ENCODE data around the gene AFF3.

The AFF3 gene

GRCh38 chr2:100064165-100064564 is 78.2 kb downstream of the AFF3 start:
- H3K4me3 ChIP-seq (ENCODE audit: insufficient read depth, low read depth, low read length), result no peak overlapping the region
- H3K36me3 ChIP-seq (ENCODE audit: control insufficient read depth, insufficient read depth, low read length), result no peaks in the 10 kb centered on the region
- no peak overlapping the region for H3K27ac ChIP-seq (ENCODE audit: insufficient read depth, low read depth, low read length, poor library complexity, severe bottlenecking)
- no peaks in the 10 kb centered on the region for H3K27me3 ChIP-seq (ENCODE audit: control insufficient read depth, insufficient read depth, low read length, poor library complexity, severe bottlenecking)
- no peaks in the 10 kb centered on the region for H3K9me3 ChIP-seq (ENCODE audit: control insufficient read depth, low read length)
- WGBS, 2 experiments, result 100% methylated on average over 1 of the region's 2 CpGs
- H3K4me1 ChIP-seq (ENCODE audit: control insufficient read depth, insufficient read depth, low read length), result no peaks in the 10 kb centered on the region

GRCh38 chr2:100063459-100063953 is 78.9 kb downstream of the AFF3 start:
- Histone ChIP-seq H3K27me3 (ENCODE audit: control insufficient read depth, insufficient read depth, low read length, poor library complexity, severe bottlenecking) (no peaks in the 10 kb centered on the region), H3K27ac (ENCODE audit: insufficient read depth, low read depth, low read length, poor library complexity, severe bottlenecking) (no peak overlapping the region), H3K4me3 (ENCODE audit: insufficient read depth, low read depth, low read length) (no peak overlapping the region), H3K4me1 (ENCODE audit: control insufficient read depth, insufficient read depth, low read length) (no peaks in the 10 kb centered on the region), H3K36me3 (ENCODE audit: control insufficient read depth, insufficient read depth, low read length) (no peaks in the 10 kb centered on the region), H3K9me3 (ENCODE audit: control insufficient read depth, low read length) (no peaks in the 10 kb centered on the region)
- WGBS, 2 experiments, result 70 to 73% methylated on average over 4 of the region's 5 CpGs

DNA sequence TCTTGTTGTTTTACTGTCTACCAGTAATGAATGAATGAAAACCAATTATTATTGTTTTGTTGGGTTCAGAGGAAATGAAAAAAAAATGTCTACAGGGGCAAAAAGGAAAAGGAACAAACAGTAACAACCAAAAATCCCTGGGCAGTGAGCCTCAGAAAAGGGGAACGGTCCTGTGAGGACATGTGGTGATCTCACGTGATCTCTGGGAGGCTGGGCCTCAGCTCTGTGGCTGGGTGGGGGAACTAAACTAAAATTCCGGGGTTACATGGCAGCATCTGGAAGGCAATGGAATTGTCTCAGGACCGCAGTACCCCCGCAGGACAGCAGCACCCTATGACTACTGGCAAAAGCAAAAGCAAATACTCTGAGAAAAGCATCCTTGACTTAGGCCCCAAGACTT is 80.1 kb downstream of the AFF3 start:
- no peaks in the 10 kb centered on the region for H3K9me3 ChIP-seq (ENCODE audit: control insufficient read depth, low read length)
- 93 to 100% methylated on average over 5 of the region's 5 CpGs for WGBS, 2 experiments
- H3K4me3 ChIP-seq (ENCODE audit: insufficient read depth, low read depth, low read length), result no peak overlapping the region
- H3K4me1 ChIP-seq (ENCODE audit: control insufficient read depth, insufficient read depth, low read length), result no peaks in the 10 kb centered on the region
- H3K36me3 ChIP-seq (ENCODE audit: control insufficient read depth, insufficient read depth, low read length), result no peaks in the 10 kb centered on the region
- no peaks in the 10 kb centered on the region for H3K27me3 ChIP-seq (ENCODE audit: control insufficient read depth, insufficient read depth, low read length, poor library complexity, severe bottlenecking)
- no peak overlapping the region for H3K27ac ChIP-seq (ENCODE audit: insufficient read depth, low read depth, low read length, poor library complexity, severe bottlenecking)

DNA sequence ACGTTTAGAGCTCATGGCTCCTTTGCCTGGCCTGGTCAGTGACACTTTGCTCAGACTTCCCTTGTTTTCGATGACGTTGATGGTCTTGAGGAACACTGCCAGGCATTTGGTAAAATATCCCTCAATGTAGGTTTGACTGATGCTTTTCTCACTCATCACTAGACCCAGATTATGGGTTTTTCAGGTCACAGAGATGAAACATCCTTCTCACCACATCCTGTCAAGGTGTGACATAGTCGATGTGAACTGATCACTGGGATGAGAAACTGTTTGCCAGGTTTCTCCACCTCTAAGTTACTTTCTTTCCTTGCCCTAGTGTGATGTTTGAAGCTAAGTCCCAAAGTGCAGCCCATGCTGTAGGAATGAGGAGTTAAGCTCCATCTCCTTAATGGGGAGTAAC is 81.5 kb downstream of the AFF3 start:
- H3K9me3 ChIP-seq (ENCODE audit: control insufficient read depth, low read length), result no peaks in the 10 kb centered on the region
- no peaks in the 10 kb centered on the region for H3K4me1 ChIP-seq (ENCODE audit: control insufficient read depth, insufficient read depth, low read length)
- H3K4me3 ChIP-seq (ENCODE audit: insufficient read depth, low read depth, low read length), result no peak overlapping the region
- no peaks in the 10 kb centered on the region for H3K27me3 ChIP-seq (ENCODE audit: control insufficient read depth, insufficient read depth, low read length, poor library complexity, severe bottlenecking)
- 93 to 95% methylated on average over 4 of the region's 4 CpGs for WGBS, 2 experiments
- no peaks in the 10 kb centered on the region for H3K36me3 ChIP-seq (ENCODE audit: control insufficient read depth, insufficient read depth, low read length)
- no peak overlapping the region for H3K27ac ChIP-seq (ENCODE audit: insufficient read depth, low read depth, low read length, poor library complexity, severe bottlenecking)

GRCh38 chr2:100059638-100060037 is 82.8 kb downstream of the AFF3 start:
- 92 to 95% methylated on average over 4 of the region's 4 CpGs for WGBS, 2 experiments

GRCh38 chr2:100057901-100058261 is 84.5 kb downstream of the AFF3 start:
- Histone ChIP-seq H3K9me3 (ENCODE audit: control insufficient read depth, low read length) (no peaks in the 10 kb centered on the region), H3K27ac (ENCODE audit: insufficient read depth, low read depth, low read length, poor library complexity, severe bottlenecking) (no peak overlapping the region), H3K4me3 (ENCODE audit: insufficient read depth, low read depth, low read length) (no peak overlapping the region), H3K27me3 (ENCODE audit: control insufficient read depth, insufficient read depth, low read length, poor library complexity, severe bottlenecking) (no peaks in the 10 kb centered on the region), H3K4me1 (ENCODE audit: control insufficient read depth, insufficient read depth, low read length) (peaks cover 5% of the 10 kb centered on the region), H3K36me3 (ENCODE audit: control insufficient read depth, insufficient read depth, low read length) (no peaks in the 10 kb centered on the region)

More at GRCh38 chr2:100059638-100060037, 82.8 kb downstream of the AFF3 start:
- no peaks in the 10 kb centered on the region for H3K9me3 ChIP-seq (ENCODE audit: control insufficient read depth, low read length)
- H3K27me3 ChIP-seq (ENCODE audit: control insufficient read depth, insufficient read depth, low read length, poor library complexity, severe bottlenecking), result no peaks in the 10 kb centered on the region
- no peak overlapping the region for H3K27ac ChIP-seq (ENCODE audit: insufficient read depth, low read depth, low read length, poor library complexity, severe bottlenecking)
- no peaks in the 10 kb centered on the region for H3K36me3 ChIP-seq (ENCODE audit: control insufficient read depth, insufficient read depth, low read length)
- no peak overlapping the region for H3K4me3 ChIP-seq (ENCODE audit: insufficient read depth, low read depth, low read length)
- no peaks in the 10 kb centered on the region for H3K4me1 ChIP-seq (ENCODE audit: control insufficient read depth, insufficient read depth, low read length)

GRCh38 chr2:100054426-100054825 is 88.0 kb downstream of the AFF3 start:
- 93 to 99% methylated on average over 2 of the region's 2 CpGs for WGBS, 2 experiments
- Histone ChIP-seq H3K27ac (ENCODE audit: insufficient read depth, low read depth, low read length, poor library complexity, severe bottlenecking) (no peak overlapping the region), H3K27me3 (ENCODE audit: control insufficient read depth, insufficient read depth, low read length, poor library complexity, severe bottlenecking) (no peaks in the 10 kb centered on the region), H3K4me3 (ENCODE audit: insufficient read depth, low read depth, low read length) (no peak overlapping the region), H3K4me1 (ENCODE audit: control insufficient read depth, insufficient read depth, low read length) (peaks cover 5% of the 10 kb centered on the region), H3K9me3 (ENCODE audit: control insufficient read depth, low read length) (no peaks in the 10 kb centered on the region), H3K36me3 (ENCODE audit: control insufficient read depth, insufficient read depth, low read length) (no peaks in the 10 kb centered on the region)

- H3K27me3 ChIP-seq (ENCODE audit: control insufficient read depth, insufficient read depth, low read length, poor library complexity, severe bottlenecking), result no peaks in the 10 kb centered on the region
- H3K4me3 ChIP-seq (ENCODE audit: insufficient read depth, low read depth, low read length), result no peak overlapping the region
- 77 to 88% methylated on average over 5 of the region's 5 CpGs for WGBS, 2 experiments
These were observed 89.1 kb downstream of the AFF3 start for GRCh38 chr2:100053087-100053885.

GRCh38 chr2:100052650-100053049 is 89.7 kb downstream of the AFF3 start:
- no peaks in the 10 kb centered on the region for H3K9me3 ChIP-seq (ENCODE audit: control insufficient read depth, low read length)
- H3K27ac ChIP-seq (ENCODE audit: insufficient read depth, low read depth, low read length, poor library complexity, severe bottlenecking), result no peak overlapping the region
- H3K4me3 ChIP-seq (ENCODE audit: insufficient read depth, low read depth, low read length), result no peak overlapping the region
- 94 to 98% methylated on average over 3 to 4 of the region's 4 CpGs for WGBS, 2 experiments
- no peaks in the 10 kb centered on the region for H3K36me3 ChIP-seq (ENCODE audit: control insufficient read depth, insufficient read depth, low read length)
- peaks cover 5% of the 10 kb centered on the region for H3K4me1 ChIP-seq (ENCODE audit: control insufficient read depth, insufficient read depth, low read length)
- no peaks in the 10 kb centered on the region for H3K27me3 ChIP-seq (ENCODE audit: control insufficient read depth, insufficient read depth, low read length, poor library complexity, severe bottlenecking)

More at GRCh38 chr2:100053087-100053885, 89.1 kb downstream of the AFF3 start:
- H3K4me1 ChIP-seq (ENCODE audit: control insufficient read depth, insufficient read depth, low read length), result peaks cover 5% of the 10 kb centered on the region
- no peak overlapping the region for H3K27ac ChIP-seq (ENCODE audit: insufficient read depth, low read depth, low read length, poor library complexity, severe bottlenecking)
- no peaks in the 10 kb centered on the region for H3K36me3 ChIP-seq (ENCODE audit: control insufficient read depth, insufficient read depth, low read length)
- H3K9me3 ChIP-seq (ENCODE audit: control insufficient read depth, low read length), result no peaks in the 10 kb centered on the region

DNA sequence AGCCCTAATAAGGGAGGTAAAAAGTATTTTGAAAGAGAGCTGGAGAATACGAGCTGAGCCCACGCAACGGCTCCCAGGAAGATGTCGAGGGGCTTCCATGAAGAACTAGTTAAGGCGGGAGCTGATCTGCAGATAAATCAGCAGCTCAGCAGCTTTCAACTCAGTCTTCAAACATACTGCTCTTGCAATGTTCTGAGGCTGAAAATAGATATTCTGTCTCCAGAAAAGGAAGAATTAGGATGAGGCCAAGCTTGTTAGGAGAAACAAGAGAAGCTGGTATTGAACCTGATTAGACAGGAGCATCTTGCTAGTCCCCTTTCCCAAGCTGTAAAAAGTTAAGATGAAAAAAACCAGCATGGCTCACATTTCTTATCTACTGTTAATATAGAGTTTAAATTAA is 91.1 kb downstream of the AFF3 start:
- Histone ChIP-seq H3K4me3 (ENCODE audit: insufficient read depth, low read depth, low read length) (no peak overlapping the region), H3K9me3 (ENCODE audit: control insufficient read depth, low read length) (no peaks in the 10 kb centered on the region), H3K27ac (ENCODE audit: insufficient read depth, low read depth, low read length, poor library complexity, severe bottlenecking) (no peak overlapping the region), H3K4me1 (ENCODE audit: control insufficient read depth, insufficient read depth, low read length) (peaks cover 5% of the 10 kb centered on the region), H3K36me3 (ENCODE audit: control insufficient read depth, insufficient read depth, low read length) (no peaks in the 10 kb centered on the region), H3K27me3 (ENCODE audit: control insufficient read depth, insufficient read depth, low read length, poor library complexity, severe bottlenecking) (no peaks in the 10 kb centered on the region)
- WGBS, 2 experiments, result 90 to 91% methylated on average over 5 of the region's 5 CpGs
